ENCODE data around the gene SV2C. TPM values are rescaled to one million over a fixed set of nuclear protein-coding genes. Genes with fewer than 3 reads are reported as not detected.

Gene SV2C
- total and polyA plus RNA-seq, 2 of the 13 experiments (the other 11 are each of a cell fraction or from before 2014, with no cell fraction given) = not detected

DNA sequence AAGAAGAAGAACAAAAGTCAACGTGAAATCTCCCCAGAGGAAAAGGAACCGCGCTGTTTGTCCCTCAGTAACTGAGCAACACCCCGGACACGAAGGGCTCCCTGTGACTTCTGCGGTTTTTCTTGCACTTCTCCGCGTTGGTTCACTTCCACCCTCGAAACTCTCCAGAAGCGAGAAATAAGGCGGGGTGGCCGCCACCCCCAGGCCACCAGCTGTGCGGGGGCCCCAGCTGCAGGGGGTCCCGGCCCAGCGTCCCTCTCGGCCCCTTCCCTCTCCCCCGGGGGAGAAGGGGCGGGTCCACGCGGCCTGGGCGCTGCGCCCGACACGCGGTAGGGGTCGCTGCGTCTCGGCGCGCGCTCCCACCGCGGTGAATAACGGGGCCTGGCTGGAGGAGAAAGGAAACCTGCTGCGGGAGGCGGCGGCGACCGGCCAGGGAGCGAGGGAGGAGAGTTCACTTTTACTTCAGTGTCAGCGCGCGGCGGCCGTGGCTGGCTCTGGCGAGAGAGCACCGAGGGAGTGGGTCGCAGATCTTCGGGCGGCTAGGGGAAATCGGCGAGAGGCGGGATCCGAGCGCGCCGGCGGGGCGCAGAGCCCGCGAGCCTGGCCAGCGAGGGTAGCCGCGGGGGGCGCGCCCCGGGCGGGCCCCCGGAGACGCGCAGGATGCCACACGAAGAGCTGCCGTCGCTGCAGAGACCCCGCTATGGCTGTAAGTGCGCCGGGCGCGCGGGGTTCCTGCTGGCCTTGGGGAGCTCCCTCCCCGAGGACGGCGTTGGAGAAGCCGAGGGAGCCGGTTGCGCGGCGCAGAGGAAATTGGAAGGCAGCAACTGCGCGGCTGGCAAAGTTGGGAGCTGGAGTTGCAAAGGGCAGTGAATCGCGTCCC is 319.9 kb downstream of the SV2C start, which contains the start of gene IQGAP2 (continued):
- TF ChIP-seq, protein P1, sequence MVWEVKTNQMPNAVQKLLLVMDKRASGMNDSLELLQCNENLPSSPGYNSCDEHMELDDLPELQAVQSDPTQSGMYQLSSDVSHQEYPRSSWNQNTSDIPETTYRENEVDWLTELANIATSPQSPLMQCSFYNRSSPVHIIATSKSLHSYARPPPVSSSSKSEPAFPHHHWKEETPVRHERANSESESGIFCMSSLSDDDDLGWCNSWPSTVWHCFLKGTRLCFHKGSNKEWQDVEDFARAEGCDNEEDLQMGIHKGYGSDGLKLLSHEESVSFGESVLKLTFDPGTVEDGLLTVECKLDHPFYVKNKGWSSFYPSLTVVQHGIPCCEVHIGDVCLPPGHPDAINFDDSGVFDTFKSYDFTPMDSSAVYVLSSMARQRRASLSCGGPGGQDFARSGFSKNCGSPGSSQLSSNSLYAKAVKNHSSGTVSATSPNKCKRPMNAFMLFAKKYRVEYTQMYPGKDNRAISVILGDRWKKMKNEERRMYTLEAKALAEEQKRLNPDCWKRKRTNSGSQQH (CRISPR knock-in tag; IDR thresholded peaks at IDR 0.05; ENCODE audit: low read depth) = peak; percentile 35; the same call in 1 of the 2 replicates
- TF ChIP-seq ZFP62 (CRISPR knock-in tag; IDR thresholded peaks at IDR 0.05) = no peak
- TF ChIP-seq MED13 (CRISPR knock-in tag; IDR thresholded peaks at IDR 0.05) = no peak
- TF ChIP-seq ZNF83 (CRISPR knock-in tag; IDR thresholded peaks at IDR 0.05; ENCODE audit: borderline replicate concordance) = no peak
- TF ChIP-seq ETV5 (CRISPR knock-in tag; IDR thresholded peaks at IDR 0.05; ENCODE audit: borderline replicate concordance) = 0 out of 2 replicates have a peak, but pooled peaks have one; percentile 27
- no peak for TF ChIP-seq ZNF781 (CRISPR knock-in tag; IDR thresholded peaks at IDR 0.05; ENCODE audit: borderline replicate concordance, not compliant biosample characterization)
- no peak for TF ChIP-seq NCOA5 (CRISPR knock-in tag; IDR thresholded peaks at IDR 0.05)
- TF ChIP-seq, protein P2, sequence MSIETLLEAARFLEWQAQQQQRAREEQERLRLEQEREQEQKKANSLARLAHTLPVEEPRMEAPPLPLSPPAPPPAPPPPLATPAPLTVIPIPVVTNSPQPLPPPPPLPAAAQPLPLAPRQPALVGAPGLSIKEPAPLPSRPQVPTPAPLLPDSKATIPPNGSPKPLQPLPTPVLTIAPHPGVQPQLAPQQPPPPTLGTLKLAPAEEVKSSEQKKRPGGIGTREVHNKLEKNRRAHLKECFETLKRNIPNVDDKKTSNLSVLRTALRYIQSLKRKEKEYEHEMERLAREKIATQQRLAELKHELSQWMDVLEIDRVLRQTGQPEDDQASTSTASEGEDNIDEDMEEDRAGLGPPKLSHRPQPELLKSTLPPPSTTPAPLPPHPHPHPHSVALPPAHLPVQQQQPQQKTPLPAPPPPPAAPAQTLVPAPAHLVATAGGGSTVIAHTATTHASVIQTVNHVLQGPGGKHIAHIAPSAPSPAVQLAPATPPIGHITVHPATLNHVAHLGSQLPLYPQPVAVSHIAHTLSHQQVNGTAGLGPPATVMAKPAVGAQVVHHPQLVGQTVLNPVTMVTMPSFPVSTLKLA (IDR thresholded peaks at IDR 0.05) = no peak
- TF ChIP-seq BORCS8-MEF2B (CRISPR knock-in tag; IDR thresholded peaks at IDR 0.05) = peak; percentile 69
- no peak for TF ChIP-seq SMARCE1 (IDR thresholded peaks at IDR 0.05; ENCODE audit: borderline replicate concordance)
- TF ChIP-seq ZNF30 (CRISPR knock-in tag; IDR thresholded peaks at IDR 0.05) = no peak
- no peak for TF ChIP-seq ISX (CRISPR knock-in tag; conservative IDR thresholded peaks at IDR 0.05)
- peak; percentile 68; the same call in 1 of the 2 replicates for TF ChIP-seq ZNF234 (CRISPR knock-in tag; conservative IDR thresholded peaks at IDR 0.05)
- TF ChIP-seq, protein P3, sequence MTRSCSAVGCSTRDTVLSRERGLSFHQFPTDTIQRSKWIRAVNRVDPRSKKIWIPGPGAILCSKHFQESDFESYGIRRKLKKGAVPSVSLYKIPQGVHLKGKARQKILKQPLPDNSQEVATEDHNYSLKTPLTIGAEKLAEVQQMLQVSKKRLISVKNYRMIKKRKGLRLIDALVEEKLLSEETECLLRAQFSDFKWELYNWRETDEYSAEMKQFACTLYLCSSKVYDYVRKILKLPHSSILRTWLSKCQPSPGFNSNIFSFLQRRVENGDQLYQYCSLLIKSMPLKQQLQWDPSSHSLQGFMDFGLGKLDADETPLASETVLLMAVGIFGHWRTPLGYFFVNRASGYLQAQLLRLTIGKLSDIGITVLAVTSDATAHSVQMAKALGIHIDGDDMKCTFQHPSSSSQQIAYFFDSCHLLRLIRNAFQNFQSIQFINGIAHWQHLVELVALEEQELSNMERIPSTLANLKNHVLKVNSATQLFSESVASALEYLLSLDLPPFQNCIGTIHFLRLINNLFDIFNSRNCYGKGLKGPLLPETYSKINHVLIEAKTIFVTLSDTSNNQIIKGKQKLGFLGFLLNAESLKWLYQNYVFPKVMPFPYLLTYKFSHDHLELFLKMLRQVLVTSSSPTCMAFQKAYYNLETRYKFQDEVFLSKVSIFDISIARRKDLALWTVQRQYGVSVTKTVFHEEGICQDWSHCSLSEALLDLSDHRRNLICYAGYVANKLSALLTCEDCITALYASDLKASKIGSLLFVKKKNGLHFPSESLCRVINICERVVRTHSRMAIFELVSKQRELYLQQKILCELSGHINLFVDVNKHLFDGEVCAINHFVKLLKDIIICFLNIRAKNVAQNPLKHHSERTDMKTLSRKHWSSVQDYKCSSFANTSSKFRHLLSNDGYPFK (CRISPR knock-in tag; IDR thresholded peaks at IDR 0.05; ENCODE audit: borderline replicate concordance) = no peak
- TF ChIP-seq, protein P4, sequence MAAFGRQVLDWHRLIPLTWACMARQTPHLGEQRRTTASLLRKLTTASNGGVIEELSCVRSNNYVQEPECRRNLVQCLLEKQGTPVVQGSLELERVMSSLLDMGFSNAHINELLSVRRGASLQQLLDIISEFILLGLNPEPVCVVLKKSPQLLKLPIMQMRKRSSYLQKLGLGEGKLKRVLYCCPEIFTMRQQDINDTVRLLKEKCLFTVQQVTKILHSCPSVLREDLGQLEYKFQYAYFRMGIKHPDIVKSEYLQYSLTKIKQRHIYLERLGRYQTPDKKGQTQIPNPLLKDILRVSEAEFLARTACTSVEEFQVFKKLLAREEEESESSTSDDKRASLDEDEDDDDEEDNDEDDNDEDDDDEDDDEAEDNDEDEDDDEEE (CRISPR knock-in tag; IDR thresholded peaks at IDR 0.05) = no peak
- no peak for TF ChIP-seq BRCA1 (CRISPR knock-in tag; IDR thresholded peaks at IDR 0.05)
- TF ChIP-seq, protein P5, sequence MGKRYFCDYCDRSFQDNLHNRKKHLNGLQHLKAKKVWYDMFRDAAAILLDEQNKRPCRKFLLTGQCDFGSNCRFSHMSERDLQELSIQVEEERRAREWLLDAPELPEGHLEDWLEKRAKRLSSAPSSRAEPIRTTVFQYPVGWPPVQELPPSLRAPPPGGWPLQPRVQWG (CRISPR knock-in tag; IDR thresholded peaks at IDR 0.05; ENCODE audit: borderline replicate concordance, low read depth) = no peak
- peak; percentile 89 for TF ChIP-seq BRD4 (CRISPR knock-in tag; IDR thresholded peaks at IDR 0.05)
- TF ChIP-seq FLYWCH1 (CRISPR knock-in tag; IDR thresholded peaks at IDR 0.05) = no peak
- no peak for TF ChIP-seq MEF2D (CRISPR knock-in tag; IDR thresholded peaks at IDR 0.05)
- no peak for TF ChIP-seq RBAK (CRISPR knock-in tag; IDR thresholded peaks at IDR 0.05)
- no peak for TF ChIP-seq PLRG1 (conservative IDR thresholded peaks at IDR 0.05)
- TF ChIP-seq SMC3 (IDR thresholded peaks at IDR 0.05; ENCODE audit: low read length) = peak; percentile 12; the same call in 1 of the 2 replicates
